Prostate gland (tissue), 2 donors: Measurements from ENCODE around the gene GASK1A. TPM values are rescaled to one million over a fixed set of nuclear protein-coding genes. Genes with fewer than 3 reads are reported as not detected.

ENCODE experiments used
- DNase-seq: peaks from one replicate; pipeline ENCODE4 v3.0.0-alpha.2; 2019; ENCODE audit warnings: low spot score
- H3K27ac ChIP-seq, 2 donors: fragments of 200-600 bp; sonication (generic); 2 replicates each; pipeline ENCODE4 v1.5.1; 2017 to 2019
- H3K27me3 ChIP-seq: fragments of 200-600 bp; sonication (generic); replicated peaks from 2 replicates; pipeline ENCODE4 v1.5.1; 2019; ENCODE audit not compliant: insufficient read depth
- H3K36me3 ChIP-seq, 2 donors: fragments of 200-600 bp; sonication (generic); 1 replicate in 1 of 2; 2 replicates in 1 of 2; pipeline versions ENCODE4 v1.5.1 to v1.8.1; 2017 to 2019
- H3K4me1 ChIP-seq: fragments of 200-600 bp; sonication (generic); replicated peaks from 2 replicates; pipeline ENCODE4 v1.5.1; 2019
- H3K4me3 ChIP-seq, 2 donors: fragments of 200-600 bp; sonication (generic); 2 replicates each; pipeline ENCODE4 v1.5.1; 2017 to 2019
- H3K9me3 ChIP-seq: fragments of 200-600 bp; sonication (generic); 2 replicates; pipeline ENCODE4 v1.5.1; 2017
- CTCF ChIP-seq, 4 experiments: fragments of 200-600 bp in 2 of 4; fragments of 450-650 bp in 2 of 4; sonication (generic) in 2 of 4; IDR thresholded peaks; 1 replicate in 3 of 4; 2 replicates in 1 of 4; pipeline ENCODE4 v1.5.1; 2016 to 2019; ENCODE audit warnings: antibody characterized with exemption in 4 of 4, mild to moderate bottlenecking in 2 of 4, moderate library complexity in 2 of 4
- POLR2A ChIP-seq: fragments of 450-650 bp; IDR thresholded peaks from one replicate; pipeline ENCODE4 v1.6.1; 2016; ENCODE audit warnings: antibody characterized with exemption, mild to moderate bottlenecking
- POLR2AphosphoS5 ChIP-seq: sonication (generic); formaldehyde crosslinking; IDR thresholded peaks from one replicate; pipeline ENCODE4 v1.6.1; 2017; ENCODE audit warnings: antibody characterized with exemption
- WGBS: methylation state at CpG from one replicate; pipeline ENCODE4 v1.1.5; 2018; 5-methylcytosine and 5-hydroxymethylcytosine counted together
- intact Hi-C: fragments of 100-400 bp; cut with DNase I; formaldehyde crosslinking; loops from one replicate; pipeline ENCODE4 v1.14.2; 2022
- total RNA-seq, 2 donors: library from RNA; depleted of rRNA; stranded (reverse); fragments of >200 nt; gene quantifications; one replicate each; pipeline ENCODE4 v1.1.0, GENCODE V29; 2016

The GASK1A gene
- total RNA-seq, 2 donors from 2014 or later = 4.7 to 17.5 TPM

DNA sequence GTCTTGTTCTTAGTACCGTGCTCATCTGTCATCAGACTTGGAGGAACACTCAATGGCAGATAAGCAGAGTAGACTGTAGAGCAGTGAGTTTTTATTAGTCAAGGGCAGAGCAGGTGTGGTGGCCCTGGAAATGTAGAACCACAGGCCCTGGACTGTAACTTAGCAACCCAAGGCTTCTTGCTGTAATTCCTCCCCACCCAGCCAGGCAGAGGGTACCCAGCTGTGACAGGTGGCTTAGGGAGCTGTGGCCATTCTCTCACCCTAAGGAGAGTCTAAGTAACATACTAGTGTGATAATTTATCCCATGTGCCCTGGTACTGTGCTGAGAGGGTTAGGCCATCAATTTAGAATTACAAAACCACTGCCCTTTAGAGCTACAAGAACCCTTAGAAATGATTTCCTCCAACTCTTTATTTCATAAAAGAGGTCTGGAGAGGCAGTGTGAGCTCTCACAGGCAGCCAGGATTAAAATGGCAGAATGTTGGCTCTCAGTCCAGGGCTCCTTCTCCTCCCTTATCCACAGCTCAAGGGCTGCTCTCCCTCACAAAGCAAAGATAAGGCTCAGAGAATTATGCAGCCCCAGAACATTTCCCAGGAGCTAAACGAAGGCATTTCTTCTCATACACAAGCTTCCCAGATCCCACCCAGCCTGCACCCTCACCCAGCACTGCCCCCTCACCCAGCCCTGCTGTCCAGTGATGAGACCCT, 123.8 kb downstream of the GASK1A start:
- DNase-seq = no peak
- H3K36me3 ChIP-seq = no peaks in the 10 kb centered on the region
- no peak overlapping the region for H3K4me3 ChIP-seq
- H3K9me3 ChIP-seq = no peaks in the 10 kb centered on the region
- H3K4me1 ChIP-seq = no peaks in the 10 kb centered on the region
- no peak for TF ChIP-seq CTCF (IDR thresholded peaks at IDR 0.05)
- TF ChIP-seq POLR2AphosphoS5 = no peak
- TF ChIP-seq POLR2A = no peak
- 68% methylated on average over 2 of the region's 2 CpGs for WGBS
- no peaks in the 10 kb centered on the region for H3K27me3 ChIP-seq
- no peak overlapping the region for H3K27ac ChIP-seq
- intact Hi-C loops = loop anchor here (5.0 to 10.0 kb wide), 2 partner anchors 141 to 182 kb away; partner anchors contain the start of gene SNRK

DNA sequence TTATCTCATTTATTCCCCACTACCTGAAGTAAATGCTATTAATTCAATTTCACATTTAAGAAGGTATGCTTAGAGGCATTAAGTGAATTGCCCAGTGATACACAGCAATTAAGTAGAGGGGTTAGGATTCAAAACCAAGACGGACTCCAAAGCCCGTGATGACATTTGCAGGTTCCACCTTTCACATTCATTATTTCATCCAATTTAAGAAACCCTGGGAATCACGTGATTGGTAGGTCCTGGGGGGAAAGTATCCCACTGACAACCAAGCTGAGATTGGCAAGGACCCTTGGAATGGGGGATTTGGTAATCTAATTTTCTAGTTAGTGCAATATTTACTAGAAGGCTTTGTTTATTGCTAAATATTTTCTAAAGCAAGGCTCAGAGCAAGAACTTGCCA, 124.9 kb downstream of the GASK1A start:
- intact Hi-C loops = loop anchor here (5.0 to 10.0 kb wide), 2 partner anchors 142 to 181 kb away; partner anchors contain the start of gene SNRK
- TF ChIP-seq CTCF (IDR thresholded peaks at IDR 0.05) (no peak), POLR2A (no peak), POLR2AphosphoS5 (no peak)
- DNase-seq = no peak
- Histone ChIP-seq H3K9me3 (no peaks in the 10 kb centered on the region), H3K27me3 (no peaks in the 10 kb centered on the region), H3K4me1 (no peaks in the 10 kb centered on the region), H3K27ac (no peak overlapping the region), H3K36me3 (no peaks in the 10 kb centered on the region), H3K4me3 (no peak overlapping the region)
- WGBS = 92% methylated on average over 3 of the region's 3 CpGs

DNA sequence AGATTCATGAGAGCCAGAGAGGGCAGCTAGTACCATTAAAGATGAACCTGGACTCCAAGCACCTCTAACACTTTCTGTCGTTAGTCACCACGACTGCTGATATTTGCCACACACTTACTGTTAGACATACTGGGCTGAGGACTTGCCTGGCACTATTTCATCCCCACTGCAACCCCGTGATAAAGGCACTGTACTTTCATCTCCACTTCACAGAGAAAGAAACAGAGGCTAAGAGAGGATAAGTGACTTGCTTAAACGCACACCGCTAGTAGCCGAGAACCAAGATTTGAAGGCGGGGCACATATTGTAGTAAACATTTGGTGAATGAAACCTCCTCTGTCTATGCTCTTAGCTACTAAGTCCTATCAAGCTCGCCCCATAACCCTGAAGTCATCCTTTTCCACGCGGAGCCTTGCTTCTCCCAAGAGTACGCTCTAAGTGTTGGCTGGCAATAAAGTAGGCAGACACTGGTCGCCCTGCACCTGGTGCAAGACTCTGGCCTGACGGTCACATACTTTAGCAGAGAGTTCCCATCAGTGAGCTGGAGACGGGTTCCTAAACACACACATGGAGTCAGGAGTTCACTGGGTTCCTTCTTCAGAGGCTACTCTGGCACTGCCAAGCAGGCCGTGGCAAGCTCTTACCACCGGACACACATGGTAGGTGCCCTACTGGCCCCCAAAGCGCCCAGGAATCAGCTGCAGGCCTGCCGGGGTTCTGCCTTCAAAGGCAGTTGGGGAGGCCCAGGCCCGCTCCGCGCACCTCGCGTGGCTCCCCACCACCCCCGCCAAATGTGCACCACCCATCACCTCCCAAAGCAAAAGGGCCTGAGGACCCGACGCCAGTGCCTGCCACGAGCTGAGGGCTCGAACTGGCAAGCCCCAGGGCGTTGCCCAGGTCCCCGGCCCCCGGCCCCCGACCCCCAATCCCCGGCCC, 125.8 kb downstream of the GASK1A start:
- Histone ChIP-seq H3K27ac (peak overlapping the region in 1 of 2 donors; percentile 57), H3K9me3 (no peaks in the 10 kb centered on the region), H3K4me1 (no peaks in the 10 kb centered on the region), H3K36me3 (no peaks in the 10 kb centered on the region), H3K27me3 (no peaks in the 10 kb centered on the region), H3K4me3 (peak overlapping the region; percentile 62 to 74)
- 38% methylated on average over 33 of the region's 33 CpGs for WGBS
- intact Hi-C loops = loop anchor here (5.0 to 10.0 kb wide), 2 partner anchors 143 to 180 kb away; partner anchors contain the start of gene SNRK
- TF ChIP-seq CTCF (IDR thresholded peaks at IDR 0.05) (no peak), POLR2AphosphoS5 (no peak), POLR2A (no peak)
- DNase-seq = no peak

DNA sequence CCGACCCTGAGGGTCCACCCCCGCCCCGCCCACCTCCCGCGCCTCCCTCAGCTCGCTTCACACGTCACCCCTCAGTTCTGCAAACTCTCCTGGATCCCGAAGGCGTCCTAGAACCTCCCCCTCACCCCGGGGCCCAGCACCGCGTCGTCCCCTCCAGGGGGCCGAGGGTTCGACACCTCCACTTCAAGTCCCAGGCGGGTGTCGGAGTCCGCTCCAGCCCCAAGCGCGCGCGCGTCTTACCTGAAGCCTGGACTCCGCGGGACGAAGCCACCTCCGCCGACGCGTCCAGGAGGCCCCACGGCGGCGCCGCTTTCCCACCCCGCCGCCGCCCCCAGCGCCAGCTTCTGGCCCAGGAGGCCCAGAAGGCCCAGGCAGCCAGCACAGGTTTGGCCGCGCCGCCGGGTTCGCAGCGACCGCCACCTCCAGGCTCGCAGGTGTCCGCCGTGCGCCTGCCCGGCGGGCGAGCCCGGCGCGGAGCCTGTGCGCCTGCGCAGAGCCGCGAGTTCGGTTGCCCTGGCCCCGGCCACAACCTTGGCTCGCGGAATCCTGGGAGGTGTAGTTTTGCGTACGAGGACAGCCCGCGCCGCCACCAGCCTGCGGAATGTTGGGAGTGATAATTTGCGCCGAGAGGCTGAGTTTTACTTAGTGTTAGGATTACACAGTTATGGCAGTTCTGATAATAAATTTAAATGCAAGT, 126.6 kb downstream of the GASK1A start, which contains the start of gene POMGNT2:
Gene POMGNT2 (minus strand): TSS at position 484 of the 697 bp plus-strand sequence. CDS start 24,648 bp downstream, outside the sequence.
- H3K27me3 ChIP-seq = no peaks in the 10 kb centered on the region
- no peaks in the 10 kb centered on the region for H3K36me3 ChIP-seq
- H3K4me1 ChIP-seq = no peaks in the 10 kb centered on the region
- TF ChIP-seq CTCF (IDR thresholded peaks at IDR 0.05) = peak in 2 of 4 experiments; percentile 24 to 27
- TF ChIP-seq POLR2A = peak; percentile 44
- TF ChIP-seq POLR2AphosphoS5 = peak; percentile 70
- WGBS = under 1% methylated on average over 70 of the region's 71 CpGs
- peak within 1 kb of the TSS; percentile 57 to 58 for H3K27ac ChIP-seq
- no peaks in the 10 kb centered on the region for H3K9me3 ChIP-seq
- intact Hi-C loops = loop anchor here (2.0 to 10.0 kb wide), 2 partner anchors 47 to 179 kb away; partner anchors contain the start of gene SNRK
- DNase-seq = peak; percentile 89
- peak within 1 kb of the TSS; percentile 62 to 74 for H3K4me3 ChIP-seq
